Mammary epithelial cell (primary cell): ENCODE measurements around the gene IQCE.

Experiments used
- CTCF ChIP-seq, 2 donors: IDR thresholded peaks in 1 of 2; conservative IDR thresholded peaks in 1 of 2; 2 replicates each; pipeline ENCODE4 v1.5.1; 2011 to 2012; ENCODE audit warnings: inconsistent platforms in 2 of 2, low read length in 2 of 2, mild to moderate bottlenecking in 2 of 2, control low read depth in 1 of 2, low read depth in 1 of 2; ENCODE audit not compliant: insufficient read depth in 1 of 2; ENCODE audit errors: extremely low read depth in 1 of 2
- EZH2 ChIP-seq: IDR thresholded peaks from 2 replicates; pipeline ENCODE4 v1.6.1; 2012; ENCODE audit warnings: low read length, inconsistent platforms, borderline replicate concordance

DNA sequence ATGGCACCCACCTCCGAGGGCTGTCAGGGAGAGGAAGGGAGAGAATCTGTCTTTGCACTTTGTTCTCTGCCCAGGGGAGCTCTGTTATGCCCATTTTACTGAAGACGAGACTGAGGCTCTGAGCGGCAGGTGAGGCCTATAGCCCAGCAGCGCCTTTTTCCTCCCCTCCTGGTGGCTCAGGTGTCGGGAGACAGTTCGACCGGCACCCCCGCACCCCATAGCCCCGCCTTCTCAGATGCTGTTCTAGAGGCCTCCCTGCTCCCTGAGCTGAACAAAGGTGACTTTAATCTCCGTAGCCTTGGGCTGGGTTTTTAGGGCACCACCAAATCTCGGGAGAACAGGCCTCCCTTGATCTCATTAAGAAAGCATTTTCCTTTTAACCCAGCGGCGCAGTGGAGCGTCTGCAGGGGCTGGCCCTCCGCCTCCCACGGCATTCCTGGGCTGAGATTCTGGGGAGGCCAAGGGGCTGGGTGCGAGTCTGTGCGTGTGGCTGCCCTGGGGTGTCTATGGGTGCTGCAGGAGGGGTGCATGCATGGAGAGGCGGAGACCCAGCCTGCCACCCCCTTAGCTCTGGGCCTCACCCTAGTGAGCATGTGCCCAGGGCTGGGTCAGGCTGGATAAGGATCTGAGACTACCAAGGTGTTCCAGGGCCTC lies 35.9 kb upstream of the IQCE start:
- TF ChIP-seq CTCF (conservative IDR thresholded peaks at IDR 0.05 in 1 of 2, IDR thresholded peaks at IDR 0.05 in 1 of 2; ENCODE audit: extremely low read depth in 1 of 2, insufficient read depth in 1 of 2, low read depth in 1 of 2, low read length in 2 of 2) (no peak), EZH2 (no peak)
